Renal cortex interstitium (tissue), 11 donors: ENCODE measurements around the gene DYDC1. TPM values are rescaled to one million over a fixed set of nuclear protein-coding genes. Genes with fewer than 3 reads are reported as not detected.
"Not testable (repeated sequence)": the region's sequence is repeated elsewhere in the genome, so short reads cannot be mapped to it uniquely, and the experiment has no call there.

Experiments used
- DNase-seq, 11 donors: peaks; one replicate each; pipeline ENCODE4 v3.0.0-alpha.2; 2013; ENCODE audit warnings: low read depth in 9 of 11, low spot score in 4 of 11; ENCODE audit errors: extremely low read depth in 1 of 11
- polyA plus RNA-seq, 3 donors: library from polyadenylated mRNA; unstranded; fragments of 120-200 nt; gene quantifications; one replicate each; pipeline ENCODE4 v1.2.1, GENCODE V29; 2013; ENCODE audit not compliant: insufficient read length in 3 of 3

DYDC1 gene
- polyA plus RNA-seq, 3 donors: 0.34 to 0.96 (median 0.50) TPM

GRCh38 chr10:80356989-80357850 lies 665 bp upstream of the DYDC1 start:
- DNase-seq: peak in 10 of 11 donors; percentile 18 to 48 (median 37)

DNA sequence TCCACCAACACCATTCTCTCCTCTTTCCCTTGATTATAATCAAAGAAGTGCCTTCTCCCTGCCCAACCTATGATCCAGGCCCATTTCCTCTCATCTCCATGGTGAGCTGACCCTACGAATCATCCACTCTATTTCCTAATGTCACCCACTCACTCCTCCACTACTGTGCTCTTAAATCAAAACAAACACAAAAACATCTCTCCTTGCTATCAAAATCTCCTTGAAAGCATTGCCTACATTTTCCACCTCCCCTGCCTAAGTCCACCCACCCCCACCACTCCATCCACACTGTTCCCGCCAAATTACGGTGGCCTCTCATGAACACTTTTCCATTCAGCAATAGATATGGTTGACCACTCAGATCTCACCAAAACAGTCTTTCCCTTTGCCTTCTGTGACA lies 5.3 kb downstream of the DYDC1 start:
- DNase-seq: no peak

DNA sequence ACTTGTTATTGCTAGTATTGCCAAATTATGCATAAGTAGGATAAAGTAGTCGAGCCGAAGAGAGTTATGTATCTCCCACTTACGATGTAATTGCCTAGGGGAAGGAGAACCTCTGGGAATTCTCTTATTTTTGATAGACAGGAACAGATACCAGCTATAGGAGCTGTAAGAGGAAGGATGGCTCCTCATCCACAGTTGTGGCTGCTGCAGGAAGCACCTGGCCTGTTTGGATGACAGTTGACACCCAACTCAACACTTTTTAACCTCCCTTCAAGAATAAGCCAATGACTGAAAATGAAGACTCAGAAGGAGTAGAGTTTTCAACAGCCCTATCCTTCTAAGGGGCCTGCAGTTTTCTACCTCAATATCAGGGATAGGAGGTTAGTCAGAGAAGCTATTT lies 6.3 kb downstream of the DYDC1 start:
- no peak for DNase-seq

GRCh38 chr10:80344912-80345311 lies 11.6 kb downstream of the DYDC1 start:
- DNase-seq: no peak

- DNase-seq: no peak
These were observed 12.3 kb downstream of the DYDC1 start for GRCh38 chr10:80344276-80344675.

- no peak for DNase-seq
These were observed 22.6 kb downstream of the DYDC1 start for GRCh38 chr10:80333983-80334382.

DNA sequence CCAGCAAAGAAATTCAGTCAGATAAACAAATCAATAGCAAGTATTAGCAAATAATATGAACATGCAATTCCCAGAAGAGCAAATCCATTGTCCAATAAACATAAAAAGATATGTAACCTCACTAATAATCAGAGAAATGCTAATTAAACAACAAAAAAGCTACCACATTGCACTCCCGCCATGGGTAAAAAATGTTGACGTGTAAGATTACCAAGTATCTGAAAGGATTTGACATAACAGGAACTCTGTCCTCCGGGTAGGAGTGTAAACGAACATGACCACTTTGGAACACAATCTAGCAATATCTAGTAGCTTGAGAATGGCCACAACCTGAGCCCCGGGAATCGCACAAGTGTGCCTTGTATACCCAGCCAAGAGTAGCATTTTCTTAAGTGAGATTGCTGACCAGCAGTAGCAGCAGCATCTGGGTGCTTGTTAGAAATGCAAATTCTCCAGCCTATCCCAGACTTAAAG lies 31.6 kb downstream of the DYDC1 start:
- no peak for DNase-seq

DNA sequence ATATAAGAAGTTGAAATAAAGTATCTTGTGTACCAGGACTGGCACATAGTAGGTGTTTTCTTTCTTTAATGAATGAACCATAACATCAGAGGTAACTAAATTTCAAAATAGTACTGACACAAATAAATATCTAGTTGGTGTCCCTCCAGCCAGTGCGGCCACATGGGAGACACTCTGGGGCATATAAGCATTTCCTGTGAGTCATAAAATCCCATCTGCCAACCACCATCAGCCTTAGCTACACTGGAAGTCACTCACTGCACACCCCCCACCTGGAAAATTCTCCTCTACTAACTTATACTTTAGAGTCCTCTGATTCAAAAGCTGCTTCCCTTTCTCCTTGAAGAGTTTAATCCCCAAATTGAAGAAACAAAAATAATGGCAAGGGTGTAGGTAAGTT lies 32.5 kb downstream of the DYDC1 start:
- DNase-seq: no peak

DNA sequence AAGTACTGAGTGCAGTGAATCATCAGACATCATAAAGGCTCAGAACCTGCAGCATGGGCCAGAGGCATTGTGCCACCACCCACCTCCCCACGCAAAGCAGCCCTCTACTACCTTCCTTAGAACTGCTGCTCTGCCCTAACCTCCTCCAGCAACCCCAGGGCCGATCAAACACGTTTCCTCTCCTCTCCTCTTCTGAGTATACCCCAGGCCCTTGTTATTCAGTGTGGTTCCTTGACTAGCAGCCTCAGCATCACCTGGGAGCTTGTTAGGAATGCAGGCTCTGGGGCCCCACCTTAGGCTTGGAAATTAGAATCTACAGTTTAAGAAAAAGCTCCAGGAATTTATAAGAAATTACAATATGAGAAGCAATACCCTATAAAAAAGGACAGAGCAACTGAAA lies 33.2 kb downstream of the DYDC1 start:
- DNase-seq: no peak

GRCh38 chr10:80322711-80323110 lies 33.8 kb downstream of the DYDC1 start:
- DNase-seq: no peak

GRCh38 chr10:80322158-80322557 lies 34.4 kb downstream of the DYDC1 start:
- no peak for DNase-seq

GRCh38 chr10:80321183-80321582 lies 35.4 kb downstream of the DYDC1 start:
- no peak for DNase-seq

- peak in 3 of 11 donors; percentile 1 to 4 (median 3) for DNase-seq
These were observed 36.2 kb downstream of the DYDC1 start for GRCh38 chr10:80320377-80320776.

GRCh38 chr10:80319725-80320290 lies 36.7 kb downstream of the DYDC1 start:
- DNase-seq: no peak

- DNase-seq: no peak
These were observed 37.2 kb downstream of the DYDC1 start for GRCh38 chr10:80319318-80319717.

DNA sequence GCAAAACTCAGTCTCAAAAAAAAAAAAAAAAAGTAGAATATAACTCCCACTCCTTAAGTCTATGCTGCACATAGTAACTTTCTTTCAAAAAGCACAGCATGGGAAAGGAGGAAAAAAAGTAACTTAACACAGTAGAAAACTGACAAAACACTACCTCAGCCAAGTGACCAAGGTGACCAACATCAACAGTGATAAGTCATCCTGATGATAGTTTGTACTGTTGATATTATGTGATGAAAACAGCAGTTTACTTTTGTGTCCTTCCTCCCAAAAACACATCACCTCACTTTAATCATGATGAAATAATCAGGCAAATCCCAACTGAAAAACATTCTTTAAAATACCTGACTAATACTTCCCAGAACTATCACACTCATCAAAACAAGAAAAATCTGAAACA lies 37.8 kb downstream of the DYDC1 start:
- DNase-seq: no peak

DNA sequence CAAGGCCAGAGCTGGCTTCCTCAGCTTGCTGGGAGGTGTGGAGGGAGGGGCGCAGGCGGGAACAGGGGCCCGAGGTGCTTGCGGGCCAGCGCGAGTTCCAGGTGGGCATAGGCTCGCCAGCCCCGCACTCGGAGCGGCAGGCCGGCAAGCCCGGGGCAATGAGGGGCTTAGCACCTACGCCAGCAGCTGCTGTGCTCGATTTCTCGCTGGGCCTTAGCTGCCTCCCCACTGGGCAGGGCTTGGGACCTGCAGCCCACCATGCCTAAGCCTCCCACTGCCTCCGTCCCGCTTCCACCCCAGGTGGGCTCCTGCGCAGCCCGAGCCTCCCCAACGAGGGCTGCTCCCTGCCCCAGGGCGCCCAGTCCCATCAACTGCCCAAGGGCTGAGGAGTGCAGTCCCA lies 41.2 kb downstream of the DYDC1 start:
- no peak for DNase-seq

- no peak for DNase-seq
These were observed 43.0 kb downstream of the DYDC1 start for GRCh38 chr10:80313523-80313922.

DNA sequence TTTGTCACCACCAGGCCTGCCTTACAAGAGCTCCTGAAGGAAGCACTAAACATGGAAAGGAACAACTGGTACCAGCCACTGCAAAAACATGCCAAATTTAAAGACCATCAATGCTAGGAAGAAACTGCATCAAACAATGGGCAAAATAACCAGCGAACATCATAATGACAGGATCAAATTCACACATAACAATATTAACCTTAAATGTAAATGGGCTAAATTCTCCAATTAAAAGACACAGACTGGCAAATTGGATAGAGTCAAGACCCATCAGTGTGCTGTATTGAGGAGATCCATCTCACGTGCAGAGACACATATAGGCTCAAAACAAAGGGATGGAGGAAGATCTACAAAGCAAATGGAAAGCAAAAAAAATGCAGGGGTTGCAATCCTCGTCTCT lies 50.6 kb downstream of the DYDC1 start:
- DNase-seq: not testable (repeated sequence)

- DNase-seq: no peak
These were observed 59.6 kb downstream of the DYDC1 start for GRCh38 chr10:80296942-80297341.
